NCI-H2196 treated with DMSO at 0.1 percent for 48 hours (cell line): ENCODE results near the gene MED22.
"Not testable (repeated sequence)": the region's sequence is repeated elsewhere in the genome, so short reads cannot be mapped to it uniquely, and the experiment has no call there.

Experiments used
- DNase-seq: peaks from one replicate; lab custom pipeline; 2025; ENCODE audit not compliant: unreplicated experiment; lab: John Stamatoyannopoulos, UW

MED22 gene

GRCh38 chr9:133307301-133307700 is 40.6 kb downstream of the MED22 start:
- DNase-seq: no peak

- DNase-seq: no peak
Measured at GRCh38 chr9:133306242-133307204, 41.4 kb downstream of the MED22 start.

- DNase-seq: no peak
Measured at GRCh38 chr9:133305731-133306130, 42.2 kb downstream of the MED22 start.

GRCh38 chr9:133304477-133305377 is 43.2 kb downstream of the MED22 start:
- DNase-seq: no peak

GRCh38 chr9:133304158-133304470 is 43.8 kb downstream of the MED22 start:
- no peak for DNase-seq

GRCh38 chr9:133303266-133304157 is 44.4 kb downstream of the MED22 start:
- DNase-seq: no peak

GRCh38 chr9:133301253-133302230 is 46.4 kb downstream of the MED22 start:
- DNase-seq: no peak

- not testable (repeated sequence) for DNase-seq
Measured at GRCh38 chr9:133299996-133300395, 47.9 kb downstream of the MED22 start.

- no peak for DNase-seq
Measured at GRCh38 chr9:133294257-133294656, 53.7 kb downstream of the MED22 start.

GRCh38 chr9:133290751-133291302 is 57.1 kb downstream of the MED22 start:
- no peak for DNase-seq
